Right atrium auricular region (tissue), 2 donors: ENCODE measurements around the gene C4BPA. TPM values are rescaled to one million over a fixed set of nuclear protein-coding genes. Genes with fewer than 3 reads are reported as not detected.

ENCODE experiments used
- DNase-seq: peaks from one replicate; pipeline ENCODE4 v3.0.0-alpha.2; 2019; ENCODE audit warnings: low spot score
- H3K27ac ChIP-seq, 2 donors: fragments of 200-600 bp; sonication (generic); 1 replicate in 1 of 2; 2 replicates in 1 of 2; pipeline ENCODE4 v1.5.1; 2016 to 2019
- H3K27me3 ChIP-seq, 2 donors: fragments of 200-600 bp; sonication (generic); one replicate each; pipeline versions ENCODE4 v1.5.1 to v1.6.0; 2017 to 2019
- H3K36me3 ChIP-seq: fragments of 200-600 bp; sonication (generic); one replicate; pipeline ENCODE4 v1.5.1; 2016
- H3K4me1 ChIP-seq, 2 donors: fragments of 200-600 bp; sonication (generic); one replicate each; pipeline versions ENCODE4 v1.5.1 to v1.6.0; 2017 to 2019
- H3K4me3 ChIP-seq, 2 donors: fragments of 200-600 bp; sonication (generic); 1 replicate in 1 of 2; 2 replicates in 1 of 2; pipeline ENCODE4 v1.5.1; 2017 to 2019; ENCODE audit warnings: mild to moderate bottlenecking in 1 of 2, moderate library complexity in 1 of 2
- H3K9me3 ChIP-seq, 2 donors: fragments of 200-600 bp; sonication (generic); one replicate each; pipeline ENCODE4 v1.5.1; 2019
- total RNA-seq, 2 donors: library from RNA; depleted of rRNA; stranded (reverse); fragments of >200 nt; gene quantifications; one replicate each; pipeline ENCODE4 v1.1.0, GENCODE V29; 2016
- TF ChIP-seq, protein P1 (sequence below), 2 donors: fragments of 200-600 bp; sonication (generic); IDR thresholded peaks; one replicate each; pipeline ENCODE4 v1.5.1; 2019; ENCODE audit warnings: antibody characterized with exemption in 2 of 2

Gene C4BPA
- total RNA-seq, 2 donors from 2014 or later = 3.6 TPM; not detected in 1

DNA sequence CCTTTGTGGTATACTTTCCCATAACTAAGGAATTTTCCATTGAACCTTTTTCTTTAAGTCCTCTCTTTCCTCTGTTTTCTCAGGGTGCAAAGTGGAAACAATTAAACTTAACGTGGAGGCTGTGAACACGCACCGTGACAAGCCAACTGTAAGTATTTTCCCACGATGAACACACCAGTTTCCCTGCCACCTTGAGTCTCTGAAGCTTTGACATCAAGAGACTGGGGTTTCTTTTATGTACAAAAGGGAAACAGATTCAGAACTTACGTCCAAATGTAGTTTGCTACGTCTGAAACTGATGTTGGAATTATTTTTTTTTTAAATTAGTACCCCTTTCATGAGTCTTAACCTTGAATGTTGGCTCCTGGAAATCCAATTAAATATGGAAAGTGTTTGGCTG lies 32.6 kb upstream of the C4BPA start:
- no peaks in the 10 kb centered on the region for H3K9me3 ChIP-seq
- H3K27ac ChIP-seq = no peak overlapping the region

GRCh38 chr1:207072233-207072632 lies 31.8 kb upstream of the C4BPA start:
- H3K36me3 ChIP-seq = peaks cover 51% of the 10 kb centered on the region
- no peak overlapping the region for H3K4me3 ChIP-seq
- H3K4me1 ChIP-seq = peaks cover 0 to 5% of the 10 kb centered on the region in 2 donors
- no peaks in the 10 kb centered on the region for H3K9me3 ChIP-seq
- no peak overlapping the region for H3K27ac ChIP-seq
- TF ChIP-seq, protein P1, sequence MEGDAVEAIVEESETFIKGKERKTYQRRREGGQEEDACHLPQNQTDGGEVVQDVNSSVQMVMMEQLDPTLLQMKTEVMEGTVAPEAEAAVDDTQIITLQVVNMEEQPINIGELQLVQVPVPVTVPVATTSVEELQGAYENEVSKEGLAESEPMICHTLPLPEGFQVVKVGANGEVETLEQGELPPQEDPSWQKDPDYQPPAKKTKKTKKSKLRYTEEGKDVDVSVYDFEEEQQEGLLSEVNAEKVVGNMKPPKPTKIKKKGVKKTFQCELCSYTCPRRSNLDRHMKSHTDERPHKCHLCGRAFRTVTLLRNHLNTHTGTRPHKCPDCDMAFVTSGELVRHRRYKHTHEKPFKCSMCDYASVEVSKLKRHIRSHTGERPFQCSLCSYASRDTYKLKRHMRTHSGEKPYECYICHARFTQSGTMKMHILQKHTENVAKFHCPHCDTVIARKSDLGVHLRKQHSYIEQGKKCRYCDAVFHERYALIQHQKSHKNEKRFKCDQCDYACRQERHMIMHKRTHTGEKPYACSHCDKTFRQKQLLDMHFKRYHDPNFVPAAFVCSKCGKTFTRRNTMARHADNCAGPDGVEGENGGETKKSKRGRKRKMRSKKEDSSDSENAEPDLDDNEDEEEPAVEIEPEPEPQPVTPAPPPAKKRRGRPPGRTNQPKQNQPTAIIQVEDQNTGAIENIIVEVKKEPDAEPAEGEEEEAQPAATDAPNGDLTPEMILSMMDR (IDR thresholded peaks at IDR 0.05) = no peak
- DNase-seq = no peak
- no peaks in the 10 kb centered on the region for H3K27me3 ChIP-seq

More for the DNA sequence above, 32.6 kb upstream of the C4BPA start:
- TF ChIP-seq, protein P1 (IDR thresholded peaks at IDR 0.05) = no peak
- Histone ChIP-seq H3K4me3 (no peak overlapping the region), H3K36me3 (peaks cover 56% of the 10 kb centered on the region), H3K27me3 (no peaks in the 10 kb centered on the region), H3K4me1 (no peaks in the 10 kb centered on the region)
- no peak for DNase-seq

DNA sequence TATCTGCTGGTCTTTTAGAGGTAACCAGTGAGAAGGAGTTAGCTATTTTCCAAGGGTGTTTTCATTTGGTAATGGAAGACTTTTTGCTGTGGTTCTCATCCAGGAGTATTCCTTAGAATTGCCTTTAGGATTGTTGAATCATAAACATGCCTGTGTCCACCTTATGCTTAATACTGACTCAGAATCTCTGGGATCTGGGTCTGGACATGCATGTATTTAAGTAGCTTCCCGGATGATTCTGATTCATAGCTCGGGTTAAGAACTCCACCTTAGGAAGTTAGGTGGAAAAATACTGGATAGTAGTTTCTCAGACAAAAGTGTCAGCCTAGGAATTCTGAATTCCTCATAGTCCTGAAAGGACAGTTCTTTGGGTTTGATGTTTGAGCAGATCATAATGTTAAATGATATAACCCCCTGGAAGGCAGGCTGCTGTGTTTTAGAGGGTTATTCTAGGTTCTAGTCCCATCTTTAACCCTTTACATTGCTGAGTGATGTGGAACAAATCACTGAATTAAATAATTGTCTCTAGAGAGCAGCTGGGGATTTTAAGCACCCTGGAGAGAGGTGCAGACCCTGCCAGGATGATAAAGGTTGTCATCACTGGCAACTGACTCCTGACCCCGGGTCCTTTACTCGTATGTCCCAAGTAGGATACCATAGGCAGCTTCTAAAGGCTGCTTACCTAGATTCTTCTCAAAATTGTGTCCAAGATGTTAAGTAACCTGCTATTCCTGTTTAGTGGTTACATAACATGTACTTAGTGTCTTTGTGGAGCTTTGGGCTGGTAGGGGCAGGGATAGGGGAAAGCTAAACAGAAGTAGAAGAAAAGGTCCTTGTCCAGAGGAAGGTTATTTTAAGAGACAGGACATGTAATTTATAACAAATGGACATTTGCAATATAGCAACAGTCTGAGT lies 29.9 kb upstream of the C4BPA start:
- no peak for DNase-seq
- TF ChIP-seq, protein P1 (IDR thresholded peaks at IDR 0.05) = no peak
- no peaks in the 10 kb centered on the region for H3K9me3 ChIP-seq
- H3K4me1 ChIP-seq = peaks cover 0 to 10% of the 10 kb centered on the region in 2 donors
- no peaks in the 10 kb centered on the region for H3K27me3 ChIP-seq
- H3K4me3 ChIP-seq = no peak overlapping the region
- H3K36me3 ChIP-seq = peaks cover 38% of the 10 kb centered on the region
- no peak overlapping the region for H3K27ac ChIP-seq

- peaks cover 0 to 10% of the 10 kb centered on the region in 2 donors for H3K4me1 ChIP-seq
- peaks cover 30% of the 10 kb centered on the region for H3K36me3 ChIP-seq
These were observed 27.7 kb upstream of the C4BPA start for GRCh38 chr1:207076181-207076955.

GRCh38 chr1:207077012-207077411 lies 27.0 kb upstream of the C4BPA start:
- Histone ChIP-seq H3K9me3 (no peaks in the 10 kb centered on the region), H3K27me3 (no peaks in the 10 kb centered on the region), H3K4me1 (peaks cover 0 to 10% of the 10 kb centered on the region in 2 donors), H3K27ac (peak overlapping the region in 1 of 2 donors; percentile 50), H3K36me3 (peaks cover 25% of the 10 kb centered on the region), H3K4me3 (no peak overlapping the region)
- DNase-seq = no peak
- TF ChIP-seq, protein P1 (IDR thresholded peaks at IDR 0.05) = no peak

More at GRCh38 chr1:207076181-207076955, 27.7 kb upstream of the C4BPA start:
- no peak for DNase-seq
- Histone ChIP-seq H3K9me3 (no peaks in the 10 kb centered on the region), H3K27ac (no peak overlapping the region), H3K4me3 (no peak overlapping the region), H3K27me3 (no peaks in the 10 kb centered on the region)
- TF ChIP-seq, protein P1 (IDR thresholded peaks at IDR 0.05) = no peak
